Hematopoietic multipotent progenitor cell treated with erythropoietin and hydrocortisone succinate and interleukin-3 and kit ligand, for 6 days (in vitro differentiated cells): ENCODE data around the gene MINDY4.

ENCODE experiments used
- DNase-seq: peaks from one replicate; pipeline ENCODE4 v3.0.0-alpha.2; 2015

MINDY4 gene

DNA sequence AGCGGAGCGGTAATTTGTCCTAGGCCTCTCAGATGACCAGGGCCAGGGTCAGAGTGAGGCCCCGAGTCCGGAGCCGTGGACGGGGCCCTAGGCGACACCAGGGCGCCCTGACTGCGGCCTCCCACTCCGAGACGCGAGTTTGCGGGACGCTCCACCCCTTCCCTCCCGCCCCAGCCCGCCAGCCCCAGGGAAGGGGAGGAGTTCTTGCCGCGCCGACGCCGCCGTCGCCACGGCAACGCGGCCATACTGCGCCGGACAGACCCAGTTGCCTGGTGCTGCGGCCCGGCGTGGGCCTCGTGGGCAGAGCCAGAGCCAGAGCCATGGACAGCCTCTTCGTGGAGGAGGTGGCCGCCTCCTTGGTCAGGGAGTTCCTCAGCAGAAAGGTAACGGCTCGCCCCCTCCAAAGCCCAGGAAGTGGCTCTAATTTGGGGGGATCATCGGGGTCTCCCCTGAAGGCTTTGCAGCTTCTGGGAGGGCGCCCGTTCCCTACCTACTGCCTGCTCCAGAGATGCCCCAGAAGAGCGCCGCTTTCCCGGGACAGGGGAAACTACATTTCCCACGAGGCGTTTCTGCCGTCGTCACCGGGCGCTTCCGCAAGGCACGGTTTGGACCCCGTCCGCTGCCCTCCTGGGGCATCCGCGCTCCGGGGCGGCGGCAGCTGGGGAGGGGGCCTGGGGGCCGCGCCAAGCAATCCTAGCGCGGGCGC, at the start of gene MINDY4:
Gene MINDY4 (plus strand): TSS at position 244 of the 706 bp plus-strand sequence. CDS start 77 bp downstream, at position 321.
- peak; percentile 86 for DNase-seq

DNA sequence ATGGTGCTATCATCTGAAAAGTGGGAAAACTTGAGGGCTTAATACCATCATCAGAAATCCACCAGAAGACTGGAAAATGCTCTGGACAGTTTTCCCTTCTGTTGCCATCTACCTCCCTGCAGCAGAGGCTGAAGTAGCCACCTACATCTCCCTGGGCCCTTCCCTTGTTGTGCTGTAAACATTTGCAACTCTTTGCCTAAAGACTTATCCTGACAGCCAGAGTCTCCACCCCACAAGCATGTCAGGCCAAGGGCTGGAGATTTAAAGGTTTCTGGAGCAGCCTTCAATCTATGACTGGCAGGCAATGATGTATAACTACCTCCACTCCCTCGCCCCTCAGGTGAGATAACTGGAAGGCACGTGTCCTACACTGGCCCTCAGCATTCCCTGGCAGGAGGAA, 49.0 kb upstream of the MINDY4 start:
- DNase-seq = no peak

DNA sequence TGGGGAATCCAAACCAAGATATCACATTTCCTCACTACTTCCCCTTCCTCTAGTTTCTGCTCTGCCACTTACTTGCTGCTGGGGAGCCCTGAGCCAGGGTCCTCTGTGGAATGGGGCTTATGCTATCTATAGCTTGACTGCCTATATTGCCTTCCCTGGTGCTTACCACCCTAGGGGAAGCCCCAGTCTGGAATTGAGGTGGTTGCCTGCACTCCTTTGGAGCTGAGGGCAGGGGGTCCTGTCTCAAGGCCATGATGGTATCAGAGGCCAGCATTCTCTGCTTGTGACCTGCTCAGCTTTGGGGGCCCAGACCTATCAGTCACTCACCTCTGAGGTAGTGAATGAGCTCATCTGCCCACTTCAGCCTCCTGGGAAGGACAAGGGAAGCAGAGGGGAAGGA, 48.5 kb upstream of the MINDY4 start:
- no peak for DNase-seq

DNA sequence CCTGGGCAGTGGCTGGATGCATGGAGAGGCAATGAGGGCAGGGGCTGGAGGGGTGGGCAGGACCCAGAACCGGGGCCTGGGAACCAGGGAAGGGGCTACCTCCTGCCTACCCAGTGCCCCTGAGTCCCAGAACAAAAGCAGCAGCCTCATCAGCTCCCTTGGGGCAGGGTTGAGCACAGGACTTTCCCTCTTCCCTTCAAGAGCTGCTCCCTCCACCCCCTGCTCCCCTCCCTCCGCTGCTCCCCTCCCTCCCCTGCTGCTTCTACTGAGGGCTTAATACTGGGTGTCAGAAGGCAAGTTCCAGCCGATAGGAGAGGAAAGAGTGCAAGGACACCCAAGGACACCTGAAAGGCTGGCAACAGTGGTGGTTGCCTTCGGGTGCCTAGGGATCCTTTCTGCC, 47.4 kb upstream of the MINDY4 start:
- DNase-seq = no peak

DNA sequence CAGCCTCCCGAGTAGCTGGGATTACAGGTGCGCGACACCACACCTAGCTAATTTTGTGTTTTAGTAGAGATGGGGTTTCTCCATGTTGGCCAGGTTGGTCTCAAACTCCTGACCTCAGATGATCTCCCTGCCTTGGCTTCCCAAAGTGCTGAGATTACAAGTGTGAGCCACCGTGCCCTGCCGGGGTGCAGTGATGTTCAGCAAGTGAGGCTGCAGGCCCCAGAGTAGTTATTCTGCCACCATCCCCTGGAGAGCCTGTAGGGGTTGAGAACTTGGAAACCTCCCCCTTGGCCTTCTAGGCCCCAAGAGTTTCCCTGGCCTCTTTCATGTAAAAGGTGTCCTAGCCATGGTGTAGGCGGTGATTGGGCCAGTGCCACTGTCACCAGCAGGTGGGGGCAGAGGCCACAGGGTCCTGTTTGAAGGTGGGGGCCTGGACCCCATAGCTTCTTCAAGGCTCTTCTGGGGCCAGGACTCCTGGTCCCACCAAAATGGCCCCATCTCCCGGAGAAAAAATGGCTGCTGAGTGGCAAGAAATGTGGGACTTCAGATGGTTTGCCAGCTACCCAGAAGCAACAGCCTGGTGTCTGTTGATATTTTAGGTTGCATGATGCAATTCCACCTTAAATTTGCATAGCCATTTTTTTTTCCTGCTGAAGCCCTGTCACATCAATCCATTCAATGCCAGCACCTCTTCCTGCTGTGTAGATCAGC, 44.8 kb upstream of the MINDY4 start:
- DNase-seq = no peak

DNA sequence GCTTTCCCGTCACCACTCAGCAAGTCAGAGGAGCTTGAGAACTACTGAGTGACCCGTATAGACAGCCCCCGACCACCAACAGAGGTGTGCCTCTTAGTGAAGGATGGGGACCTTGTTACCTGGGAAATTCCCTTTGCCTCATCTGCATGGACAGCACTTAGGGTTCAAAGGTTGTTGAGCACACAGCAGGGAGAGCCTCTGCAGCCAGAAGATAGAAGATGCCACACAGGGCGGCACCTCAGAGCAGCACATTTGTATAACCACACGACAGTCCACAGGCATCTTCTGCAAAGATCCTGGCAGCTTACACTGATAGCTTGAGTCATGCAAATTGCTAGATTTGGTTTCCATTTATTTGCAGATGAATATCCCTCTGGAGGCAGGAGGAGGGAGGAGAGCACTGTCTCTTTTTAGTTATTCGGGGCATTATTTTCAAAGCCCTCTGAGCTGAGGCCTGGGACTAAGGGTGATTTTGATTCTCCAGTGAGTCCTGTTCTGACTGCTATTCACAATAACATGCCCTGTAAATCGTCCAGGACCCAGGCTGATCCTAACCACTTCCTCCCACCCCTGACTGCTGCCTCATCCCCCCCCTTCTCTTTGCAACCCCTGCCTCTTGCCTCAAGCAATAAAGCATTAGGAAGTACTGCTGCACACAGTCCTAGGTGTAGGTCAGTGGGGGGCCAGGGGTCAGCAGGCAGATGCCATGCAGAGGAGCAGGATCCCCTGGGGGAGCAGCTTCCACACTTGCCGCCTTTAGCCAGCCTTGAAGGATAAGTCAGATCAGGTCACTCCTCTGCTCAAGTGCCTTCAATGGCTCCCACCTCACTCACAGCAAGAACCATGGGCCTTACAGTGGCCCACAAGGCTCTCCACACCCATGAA, 43.9 kb upstream of the MINDY4 start:
- peak; percentile 47 for DNase-seq

DNA sequence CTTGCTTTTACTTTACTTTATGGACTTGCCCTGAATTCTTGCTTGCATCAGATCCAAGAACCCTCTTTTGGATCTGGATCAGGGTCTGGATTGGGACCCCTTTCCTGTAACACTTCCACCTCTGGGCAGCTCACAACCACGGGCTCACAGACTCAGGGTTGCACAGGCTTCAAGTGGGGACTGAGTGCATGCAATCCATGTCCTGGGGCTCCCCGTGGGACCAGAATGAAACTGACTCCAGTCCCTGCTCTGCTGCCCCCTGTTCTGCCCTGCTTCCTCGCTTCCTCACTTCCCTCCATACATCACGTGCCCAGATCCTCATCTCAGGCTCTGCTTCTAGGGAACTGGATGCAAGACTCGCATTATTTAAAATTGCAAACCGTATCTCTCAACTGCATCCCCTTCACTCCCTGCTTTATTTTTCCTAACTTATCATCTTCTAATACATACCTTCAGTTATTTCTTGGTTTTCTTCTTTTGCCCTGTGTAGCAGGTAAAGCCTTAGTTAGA, 42.6 kb upstream of the MINDY4 start:
- no peak for DNase-seq

DNA sequence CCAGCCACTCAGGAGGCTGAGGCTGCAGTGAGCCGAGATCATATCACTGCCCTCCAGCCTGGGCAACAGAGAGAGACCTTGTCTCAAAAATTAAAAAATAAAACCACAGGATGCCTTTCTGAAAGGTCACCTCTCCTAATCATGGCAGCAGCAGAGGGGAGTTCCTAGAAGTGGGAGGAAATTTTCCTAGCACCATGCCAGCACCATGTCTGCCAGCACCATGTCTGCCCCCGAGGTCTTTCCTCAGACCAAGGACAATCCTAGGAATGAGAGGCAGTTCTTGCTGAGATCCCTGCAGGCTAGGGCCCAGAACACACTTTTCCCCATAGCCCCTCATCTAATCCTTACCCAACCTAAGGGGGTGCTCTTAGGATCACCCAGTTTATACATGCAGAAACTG, 41.6 kb upstream of the MINDY4 start:
- no peak for DNase-seq

DNA sequence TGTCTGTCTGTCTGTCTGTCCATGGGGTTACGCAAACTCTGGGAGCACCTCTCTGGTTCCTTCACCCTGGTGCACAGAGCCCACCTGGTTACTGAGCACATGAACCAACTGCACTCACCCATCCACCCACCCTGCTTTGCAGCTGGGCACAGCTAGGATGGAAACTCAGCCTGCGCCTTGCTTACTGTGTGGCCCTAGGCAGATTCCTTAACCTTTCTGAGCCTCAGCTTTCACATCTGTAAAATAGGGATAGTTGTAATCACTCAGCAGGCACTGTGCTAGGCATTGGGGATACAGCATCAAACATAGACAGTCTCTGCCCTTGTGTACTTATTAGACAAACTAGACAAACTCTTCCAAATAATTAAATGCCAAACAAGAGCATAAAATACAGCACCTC, 41.1 kb upstream of the MINDY4 start:
- DNase-seq = no peak

DNA sequence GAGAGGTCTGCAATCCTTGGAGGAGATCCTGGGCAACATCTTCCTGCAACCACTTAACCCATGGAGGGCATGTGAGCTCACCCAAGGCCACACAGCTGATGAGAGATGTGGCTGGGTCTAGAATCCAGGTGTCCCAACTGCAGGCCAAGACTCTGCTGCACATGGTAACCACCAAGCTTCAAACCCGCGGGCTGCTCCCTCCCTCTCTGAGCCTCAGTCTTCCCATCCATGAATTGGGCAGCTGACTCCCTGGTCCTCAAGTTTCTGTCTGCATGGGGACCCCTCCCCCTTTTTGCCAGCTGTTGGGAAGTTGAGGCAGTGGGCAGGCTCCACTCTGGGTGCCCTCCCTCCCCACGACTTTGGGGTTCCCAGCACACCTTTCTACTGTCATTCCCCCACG, 40.2 kb upstream of the MINDY4 start:
- no peak for DNase-seq

DNA sequence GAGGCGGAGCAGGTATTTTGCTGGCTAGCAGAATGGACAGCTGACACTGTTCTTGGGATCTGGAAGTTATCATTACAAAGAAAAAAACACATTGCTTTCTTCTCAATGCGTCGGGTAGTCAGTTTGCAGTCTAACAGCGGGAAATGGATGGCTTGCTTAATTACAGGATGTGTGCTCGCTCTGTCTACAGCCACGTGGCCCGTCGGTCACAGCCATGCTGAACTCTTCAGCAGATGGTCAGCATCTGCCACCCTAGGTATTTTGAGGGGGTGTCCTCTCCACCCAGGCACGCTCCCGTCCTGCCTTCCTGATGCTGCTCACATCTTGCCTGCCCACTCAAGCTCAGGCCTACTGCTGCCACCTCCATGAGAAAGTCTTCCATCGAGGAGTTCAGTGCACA, 39.6 kb upstream of the MINDY4 start:
- DNase-seq = no peak

DNA sequence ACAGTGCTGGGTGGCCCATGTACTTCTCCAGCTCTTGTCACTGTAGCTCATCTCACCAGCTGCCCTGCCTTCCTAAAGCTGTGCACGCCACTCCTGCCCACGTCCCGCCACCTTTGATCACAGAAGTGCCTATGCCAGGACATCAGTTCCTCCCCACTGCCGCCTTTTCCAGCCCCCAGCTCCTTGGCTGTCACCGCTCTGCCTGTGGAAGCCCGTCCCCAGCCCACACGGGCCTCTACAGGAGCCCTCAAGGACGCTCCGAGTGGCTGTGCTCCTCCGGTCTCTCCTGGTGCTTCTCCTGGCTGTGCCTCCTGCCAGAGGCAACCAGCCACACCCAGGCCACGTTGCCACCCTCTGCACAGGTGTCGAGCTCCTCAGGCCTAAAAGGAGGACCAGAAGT, 38.6 kb upstream of the MINDY4 start:
- DNase-seq = no peak

DNA sequence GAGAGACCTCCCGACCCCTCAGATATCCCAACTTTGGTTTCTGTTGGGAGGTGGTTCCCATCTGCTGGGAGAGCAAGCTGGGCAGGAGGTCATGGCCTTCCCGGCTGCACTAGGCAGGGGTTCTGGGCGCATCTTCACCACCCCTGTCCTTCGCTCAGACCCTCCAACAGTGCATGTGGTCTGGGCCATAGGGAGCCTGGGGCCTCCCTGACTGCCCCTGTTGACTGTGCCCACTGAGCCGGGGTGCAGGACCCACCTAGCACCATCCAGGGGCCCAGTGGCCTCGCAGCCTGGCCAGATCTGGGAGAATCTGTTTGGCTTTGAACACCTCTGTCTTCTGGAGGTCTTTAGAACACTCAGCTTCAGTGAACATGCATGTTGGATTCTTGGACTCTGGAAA, 38.0 kb upstream of the MINDY4 start:
- DNase-seq = no peak

DNA sequence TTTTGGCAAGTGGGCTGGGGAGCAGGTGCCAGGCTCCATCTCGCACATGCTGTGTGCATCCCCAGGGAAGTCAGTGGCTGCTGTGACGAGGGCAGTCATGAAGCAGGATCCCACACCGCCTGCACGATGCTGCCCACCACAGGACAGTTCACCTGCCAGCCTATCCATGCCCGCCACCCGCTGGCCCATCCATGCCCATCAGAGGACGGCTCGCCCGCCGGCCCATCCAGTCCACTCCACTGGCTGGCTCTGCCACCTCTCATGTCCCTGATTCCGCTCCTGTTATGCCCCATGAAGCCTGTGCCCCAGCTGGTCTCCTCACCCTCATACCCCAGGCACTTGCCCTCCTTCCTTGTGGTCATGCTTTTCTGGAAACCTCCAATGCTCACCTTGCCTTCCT, 37.5 kb upstream of the MINDY4 start:
- DNase-seq = no peak

DNA sequence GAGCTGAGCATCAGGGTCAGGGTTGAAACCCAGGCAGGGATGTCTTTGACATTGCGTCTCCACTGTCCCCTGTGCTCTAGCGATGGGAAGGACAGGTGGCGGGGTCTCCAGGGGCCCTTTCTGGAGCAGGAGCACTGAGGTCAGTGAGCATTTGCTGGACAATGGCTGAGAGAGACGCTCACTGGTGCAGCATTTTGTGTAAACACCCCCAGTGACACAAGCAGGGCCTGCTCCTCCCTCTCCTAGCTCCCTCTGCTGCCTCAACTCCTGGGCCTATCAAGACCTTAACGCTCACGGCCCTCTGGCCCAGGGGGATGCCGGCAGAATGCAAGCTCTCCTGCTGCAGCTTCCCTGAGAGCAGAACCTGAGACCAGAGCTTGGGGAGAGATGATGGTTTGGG, 36.7 kb upstream of the MINDY4 start:
- no peak for DNase-seq

DNA sequence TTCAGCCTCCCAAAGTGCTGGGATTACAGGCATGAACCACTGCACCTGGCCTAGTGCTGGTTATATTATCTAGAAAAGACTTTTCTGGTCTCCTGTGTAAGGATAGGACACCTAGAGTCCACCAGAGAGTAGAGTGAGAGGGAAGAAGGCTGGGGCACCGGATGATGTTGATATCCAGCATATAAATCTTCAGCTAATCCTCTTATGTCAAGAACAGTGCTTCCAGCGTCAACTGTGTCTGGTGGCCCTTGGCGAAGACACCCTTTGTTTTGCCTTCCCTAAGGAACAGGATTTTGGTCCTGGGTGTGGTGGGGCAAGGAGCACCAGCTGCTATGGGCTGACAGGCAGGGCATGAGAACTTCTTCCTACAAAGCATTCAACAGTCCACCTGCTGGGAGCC, 35.6 kb upstream of the MINDY4 start:
- no peak for DNase-seq

DNA sequence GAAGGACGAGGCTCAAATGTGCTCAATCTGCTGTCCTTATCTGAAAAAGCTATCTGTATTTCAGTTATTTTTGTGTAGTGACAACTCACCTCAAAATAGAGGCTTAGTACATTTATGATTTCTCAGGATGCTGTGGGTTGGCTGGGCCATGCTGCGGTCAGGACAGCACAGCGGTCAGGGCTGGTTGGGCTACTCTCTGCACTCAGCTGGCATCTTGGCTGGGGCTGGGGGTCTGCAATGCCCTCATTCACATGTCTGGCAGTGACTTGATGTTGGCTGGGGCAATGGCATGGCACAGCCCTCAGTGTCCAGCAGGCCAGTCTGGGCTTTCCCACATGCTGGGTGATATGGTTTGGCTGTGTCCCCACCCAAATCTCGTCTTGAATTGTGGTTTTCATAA, 34.9 kb upstream of the MINDY4 start:
- no peak for DNase-seq

DNA sequence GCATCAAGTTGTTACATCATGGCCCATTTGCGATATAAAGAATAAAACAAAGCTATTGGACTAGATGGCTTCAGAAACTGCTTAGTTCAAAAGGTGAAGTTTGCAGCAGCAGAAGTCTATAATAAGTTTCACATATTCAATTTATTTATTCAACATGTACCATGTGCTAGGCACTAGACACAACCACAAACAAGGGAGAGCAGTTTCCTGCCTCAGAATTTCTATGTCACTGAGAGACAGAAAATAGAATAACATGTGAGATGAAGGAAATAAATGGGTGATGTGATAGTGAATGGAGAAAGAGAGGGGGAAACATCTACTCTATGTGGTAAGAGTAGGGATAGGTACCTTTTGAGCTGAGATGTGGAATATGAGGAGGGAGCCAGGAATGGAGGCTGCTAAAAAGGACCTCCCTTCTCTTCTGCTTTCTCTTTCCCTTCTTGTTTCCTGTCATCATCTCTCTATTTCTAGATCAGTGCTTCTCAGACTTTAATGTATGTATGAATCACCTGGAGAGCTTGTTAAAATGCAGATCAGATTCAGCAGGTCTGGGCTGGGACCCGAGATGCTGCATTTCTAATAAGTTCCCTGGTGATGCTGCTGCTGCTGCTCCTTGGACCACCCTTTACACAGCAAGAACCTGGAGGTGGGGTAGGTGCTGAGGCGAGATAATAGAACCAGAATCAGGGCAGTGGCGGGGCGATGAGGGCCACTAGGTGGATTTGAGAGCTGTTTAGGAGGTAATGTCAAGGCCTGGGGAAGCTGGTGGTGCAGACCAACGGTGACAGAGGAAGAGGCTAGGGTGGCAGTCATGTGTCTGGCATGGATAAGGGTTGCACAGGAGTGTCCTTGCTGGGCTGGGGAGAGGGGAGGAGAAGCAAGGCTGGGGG, 32.9 kb upstream of the MINDY4 start:
- DNase-seq = no peak

DNA sequence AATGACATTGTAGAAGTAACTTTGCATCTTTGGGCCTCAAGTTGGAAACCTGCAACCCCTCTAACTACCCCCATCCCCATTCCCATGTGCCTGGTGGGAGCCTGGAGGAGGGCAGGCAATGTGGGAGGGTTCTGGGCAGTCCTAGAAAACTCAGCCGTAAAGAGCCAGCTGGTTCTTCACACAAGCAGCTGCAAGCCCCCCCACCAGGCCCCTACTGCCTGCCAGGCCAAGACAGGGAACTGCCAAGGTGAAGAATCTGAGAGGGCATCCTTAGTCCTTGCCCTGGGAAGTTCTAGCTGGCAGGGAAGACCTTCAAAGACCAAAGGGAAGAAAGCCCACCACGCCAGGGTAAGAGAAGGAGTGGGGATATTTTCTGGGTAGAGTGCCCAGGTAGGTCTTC, 31.5 kb upstream of the MINDY4 start:
- DNase-seq = no peak

DNA sequence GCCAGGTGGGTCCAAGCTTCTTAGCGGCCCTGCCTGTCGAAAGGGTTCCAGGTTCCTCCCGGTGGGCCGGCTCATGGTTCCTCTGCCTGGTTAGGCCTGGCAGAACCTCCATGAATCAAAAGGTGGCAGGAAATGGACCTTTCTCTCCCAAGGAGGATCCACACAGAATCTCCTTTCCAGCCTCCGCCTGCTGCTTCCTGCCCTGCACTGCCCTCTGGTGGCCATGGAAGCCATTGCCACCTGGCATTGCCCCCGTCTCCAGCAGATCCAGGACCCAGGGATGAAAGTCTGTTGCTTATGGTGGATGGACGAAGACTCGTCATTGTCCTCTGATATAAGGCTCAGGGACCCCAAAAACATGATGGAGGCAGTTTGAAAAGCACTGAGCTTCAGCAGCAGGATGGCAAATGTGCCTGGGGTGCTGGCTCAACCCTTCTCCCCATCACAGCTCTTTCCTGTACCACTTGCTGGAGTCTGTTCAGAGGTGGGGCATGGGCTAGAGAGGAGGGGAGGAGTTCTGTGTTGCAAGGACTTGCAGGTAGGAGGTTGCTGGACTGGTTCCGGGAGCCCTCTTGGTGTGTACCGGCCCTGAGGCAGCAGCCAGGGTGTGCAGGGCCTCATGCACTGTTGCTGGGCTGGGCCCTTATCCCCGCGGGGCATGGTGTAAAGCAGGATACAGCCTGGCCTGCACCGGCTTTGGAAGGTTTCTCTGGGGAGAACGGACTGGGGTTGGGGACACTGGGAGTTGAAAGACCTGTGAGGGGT, 30.6 kb upstream of the MINDY4 start:
- peak; percentile 80 for DNase-seq

DNA sequence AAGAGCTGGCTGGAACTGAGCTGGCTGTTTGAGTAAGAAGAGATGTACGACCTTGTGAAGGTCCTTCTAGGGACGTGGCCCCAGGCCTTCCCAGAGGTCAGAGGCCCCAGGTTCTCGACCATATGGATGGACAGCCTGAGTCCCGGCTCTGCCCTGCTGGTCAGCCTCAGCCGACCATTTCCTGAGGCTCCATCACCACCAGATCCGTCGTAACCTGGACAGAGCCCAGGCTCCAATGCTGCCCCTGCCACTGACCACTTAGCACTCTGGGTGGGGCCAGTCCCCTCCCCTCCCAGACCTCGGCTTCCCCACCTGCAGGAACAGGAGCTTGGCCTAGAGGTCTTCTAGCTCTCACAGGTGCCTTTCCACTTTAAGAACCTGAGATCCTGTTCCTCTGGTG, 29.9 kb upstream of the MINDY4 start:
- no peak for DNase-seq
